D721Med (cell line): Measurements from ENCODE around the gene HBZ.
"Not testable (repeated sequence)": the region's sequence is repeated elsewhere in the genome, so short reads cannot be mapped to it uniquely, and the experiment has no call there.

Experiments
- DNase-seq: peaks from one replicate; pipeline ENCODE4 v3.0.0; 2011; ENCODE audit warnings: low spot score; ENCODE audit not compliant: insufficient read length
- FAIRE-seq: peaks from 2 replicates; lab custom pipeline; 2011; peaks lifted over from hg19 to GRCh38; lab: Jason Lieb, UNC
- CTCF ChIP-seq: IDR thresholded peaks from 2 replicates; pipeline ENCODE4 v1.5.1; 2012; ENCODE audit warnings: mild to moderate bottlenecking, control low read depth; ENCODE audit not compliant: insufficient read depth; ENCODE audit errors: missing control alignments

HBZ gene

GRCh38 chr16:146646-147045, 5.8 kb upstream of the HBZ start:
- FAIRE-seq (no peak), DNase-seq (no peak)
- TF ChIP-seq CTCF: no peak

GRCh38 chr16:149024-149660, 3.3 kb upstream of the HBZ start:
- no peak for FAIRE-seq
- no peak for TF ChIP-seq CTCF
- no peak for DNase-seq

- not testable (repeated sequence) for FAIRE-seq, DNase-seq
Measured at GRCh38 chr16:153129-153521, 681 bp downstream of the HBZ start.

- DNase-seq, FAIRE-seq: not testable (repeated sequence)
Measured at GRCh38 chr16:153550-154216, 1.2 kb downstream of the HBZ start.

GRCh38 chr16:154217-155030, 2.0 kb downstream of the HBZ start:
- FAIRE-seq: no peak
- TF ChIP-seq CTCF: no peak
- peak; percentile 75 for DNase-seq

GRCh38 chr16:155031-155398, 2.6 kb downstream of the HBZ start:
- FAIRE-seq (no peak), DNase-seq (no peak)
- TF ChIP-seq CTCF: no peak

GRCh38 chr16:159136-159849, 6.8 kb downstream of the HBZ start:
- no peak for FAIRE-seq
- no peak for DNase-seq
- no peak for TF ChIP-seq CTCF

GRCh38 chr16:160242-160641, 7.8 kb downstream of the HBZ start:
- not testable (repeated sequence) for FAIRE-seq, DNase-seq
